ENCODE data around the gene GREM2. TPM values are rescaled to one million over a fixed set of nuclear protein-coding genes. Genes with fewer than 3 reads are reported as not detected.

Gene GREM2
- total RNA-seq, 4 donors from 2014 or later: 1.8 to 8.9 (median 3.3) TPM

DNA sequence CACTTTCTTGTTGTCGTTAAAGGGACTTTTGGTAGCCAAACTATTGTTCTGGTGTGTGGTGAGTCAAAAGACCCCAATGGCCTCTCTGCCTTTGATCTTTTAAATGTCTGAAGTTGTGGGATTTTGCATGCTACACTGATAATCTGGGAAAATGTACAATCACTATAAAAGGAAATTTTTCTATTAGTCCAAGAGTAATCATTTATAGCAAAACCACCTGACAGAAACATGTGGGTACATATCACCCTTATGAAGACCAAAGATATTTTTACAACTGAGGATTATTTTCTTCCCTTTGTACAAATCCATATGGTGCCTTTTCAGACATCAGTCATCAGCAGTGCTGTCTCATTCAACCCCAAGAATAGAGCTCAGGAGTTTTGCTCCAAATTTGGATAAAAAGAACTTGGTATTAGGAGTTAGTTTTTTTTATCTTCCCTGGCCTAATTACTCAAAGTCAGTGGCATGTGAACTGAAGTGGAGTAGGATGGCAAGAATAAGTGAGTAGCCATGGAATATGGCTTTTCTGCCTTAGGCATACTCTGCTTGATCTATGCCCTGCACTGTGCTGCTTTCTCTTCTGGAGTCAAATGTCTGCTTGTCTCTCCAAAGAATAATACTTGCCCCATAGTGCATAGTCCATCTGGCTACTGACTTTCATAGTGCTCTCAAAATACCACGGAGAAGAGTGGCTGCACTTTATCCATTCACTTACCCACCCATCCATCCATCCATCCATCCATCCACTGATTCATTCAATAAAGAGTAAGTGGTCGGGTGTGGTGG, 13.5 kb downstream of the GREM2 start:
- peak overlapping the region in 2 of 4 donors; percentile 26 to 69 for H3K27ac ChIP-seq
- H3K36me3 ChIP-seq: no peaks in the 10 kb centered on the region
- peaks cover 0 to 17% (median 0%) of the 10 kb centered on the region in 3 donors for H3K4me1 ChIP-seq
- ATAC-seq: no peak
- no peak overlapping the region for H3K4me3 ChIP-seq
- H3K27me3 ChIP-seq: no peaks in the 10 kb centered on the region
- TF ChIP-seq, protein P1, sequence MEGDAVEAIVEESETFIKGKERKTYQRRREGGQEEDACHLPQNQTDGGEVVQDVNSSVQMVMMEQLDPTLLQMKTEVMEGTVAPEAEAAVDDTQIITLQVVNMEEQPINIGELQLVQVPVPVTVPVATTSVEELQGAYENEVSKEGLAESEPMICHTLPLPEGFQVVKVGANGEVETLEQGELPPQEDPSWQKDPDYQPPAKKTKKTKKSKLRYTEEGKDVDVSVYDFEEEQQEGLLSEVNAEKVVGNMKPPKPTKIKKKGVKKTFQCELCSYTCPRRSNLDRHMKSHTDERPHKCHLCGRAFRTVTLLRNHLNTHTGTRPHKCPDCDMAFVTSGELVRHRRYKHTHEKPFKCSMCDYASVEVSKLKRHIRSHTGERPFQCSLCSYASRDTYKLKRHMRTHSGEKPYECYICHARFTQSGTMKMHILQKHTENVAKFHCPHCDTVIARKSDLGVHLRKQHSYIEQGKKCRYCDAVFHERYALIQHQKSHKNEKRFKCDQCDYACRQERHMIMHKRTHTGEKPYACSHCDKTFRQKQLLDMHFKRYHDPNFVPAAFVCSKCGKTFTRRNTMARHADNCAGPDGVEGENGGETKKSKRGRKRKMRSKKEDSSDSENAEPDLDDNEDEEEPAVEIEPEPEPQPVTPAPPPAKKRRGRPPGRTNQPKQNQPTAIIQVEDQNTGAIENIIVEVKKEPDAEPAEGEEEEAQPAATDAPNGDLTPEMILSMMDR (IDR thresholded peaks at IDR 0.05): no peak
- TF ChIP-seq EP300 (IDR thresholded peaks at IDR 0.05) (no peak), POLR2AphosphoS5 (IDR thresholded peaks at IDR 0.05) (no peak), POLR2A (IDR thresholded peaks at IDR 0.05) (no peak)
- WGBS, 2 donors (ENCODE audit: low coverage in 1 of 2): 42 to 74% methylated on average over 1 to 3 of the region's 3 CpGs
- no peaks in the 10 kb centered on the region for H3K9me3 ChIP-seq

- H3K9me3 ChIP-seq: no peaks in the 10 kb centered on the region
- no peaks in the 10 kb centered on the region for H3K36me3 ChIP-seq
- H3K27me3 ChIP-seq: no peaks in the 10 kb centered on the region
- ATAC-seq: no peak
- H3K4me3 ChIP-seq: peak overlapping the region in 1 of 2 donors; percentile 29
- TF ChIP-seq, protein P1 (IDR thresholded peaks at IDR 0.05): no peak
- no peak for TF ChIP-seq EP300 (IDR thresholded peaks at IDR 0.05)
- no peak for TF ChIP-seq POLR2AphosphoS5 (IDR thresholded peaks at IDR 0.05)
- no peak for TF ChIP-seq POLR2A (IDR thresholded peaks at IDR 0.05)
- WGBS, 2 donors (ENCODE audit: low coverage in 1 of 2): 29 to 33% methylated on average over 10 to 12 of the region's 12 CpGs
- peaks cover 0 to 17% (median 0%) of the 10 kb centered on the region in 3 donors for H3K4me1 ChIP-seq
- H3K27ac ChIP-seq: peak overlapping the region in 3 of 4 donors; percentile 57 to 69 (median 59)
Observed at GRCh38 chr1:240597153-240597745, 14.7 kb downstream of the GREM2 start.

DNA sequence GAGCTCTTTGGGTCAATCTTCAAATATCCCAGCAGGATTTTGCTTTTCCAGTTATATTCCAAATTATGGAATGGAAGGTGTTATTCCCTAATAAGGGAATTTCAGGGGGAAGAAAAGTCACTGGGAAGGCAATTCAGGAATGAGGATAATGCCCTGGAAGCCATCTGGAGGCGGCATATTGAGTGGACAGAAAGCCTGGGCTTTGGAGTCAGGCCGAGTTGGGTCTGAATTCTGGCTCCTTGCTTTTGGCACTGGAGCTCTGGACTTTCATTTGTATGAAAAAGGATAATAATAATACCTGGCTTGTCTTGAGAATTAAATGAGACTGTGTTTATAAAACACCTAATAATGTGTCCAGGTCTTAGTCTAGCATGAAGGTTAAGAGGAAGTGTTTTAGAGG, 16.5 kb downstream of the GREM2 start:
- WGBS, 2 donors (ENCODE audit: low coverage in 1 of 2): 45 to 73% methylated on average over 2 of the region's 2 CpGs
- ATAC-seq: no peak
- TF ChIP-seq POLR2AphosphoS5 (IDR thresholded peaks at IDR 0.05) (no peak), POLR2A (IDR thresholded peaks at IDR 0.05) (no peak), EP300 (IDR thresholded peaks at IDR 0.05) (no peak)
- TF ChIP-seq, protein P1 (IDR thresholded peaks at IDR 0.05): no peak
- Histone ChIP-seq H3K9me3 (no peaks in the 10 kb centered on the region), H3K4me3 (no peak overlapping the region), H3K27ac (no peak overlapping the region), H3K4me1 (peaks cover 0 to 17% (median 0%) of the 10 kb centered on the region in 3 donors), H3K27me3 (no peaks in the 10 kb centered on the region), H3K36me3 (no peaks in the 10 kb centered on the region)

- Histone ChIP-seq H3K27me3 (no peaks in the 10 kb centered on the region), H3K9me3 (no peaks in the 10 kb centered on the region), H3K36me3 (no peaks in the 10 kb centered on the region), H3K4me1 (peaks cover 0 to 4% (median 0%) of the 10 kb centered on the region in 3 donors), H3K27ac (no peak overlapping the region), H3K4me3 (no peak overlapping the region)
- ATAC-seq: no peak
- TF ChIP-seq, protein P1 (IDR thresholded peaks at IDR 0.05): no peak
- no peak for TF ChIP-seq POLR2AphosphoS5 (IDR thresholded peaks at IDR 0.05)
- TF ChIP-seq EP300 (IDR thresholded peaks at IDR 0.05): no peak
- TF ChIP-seq POLR2A (IDR thresholded peaks at IDR 0.05): no peak
- WGBS, 2 donors (ENCODE audit: low coverage in 1 of 2): 89 to 100% methylated on average over 1 to 3 of the region's 3 CpGs
Observed at GRCh38 chr1:240591564-240591963, 20.4 kb downstream of the GREM2 start.

Data from gastroesophageal sphincter (tissue), 4 donors.